Immature natural killer cell (primary cell): ENCODE results near the gene FAM219B. TPM values are rescaled to one million over a fixed set of nuclear protein-coding genes. Genes with fewer than 3 reads are reported as not detected.
"Not testable (repeated sequence)": the region's sequence is repeated elsewhere in the genome, so short reads cannot be mapped to it uniquely, and the experiment has no call there.

ENCODE experiments used
- DNase-seq, 3 donors: peaks; one replicate each; pipeline ENCODE4 v3.0.0; 2022; ENCODE audit warnings: mixed read lengths in 1 of 3
- H3K27ac Mint-ChIP-seq, 6 donors: one replicate each; pipeline ENCODE4 v1.8.0; 2020; ENCODE audit warnings: mixed read lengths in 6 of 6, mild to moderate bottlenecking in 5 of 6, inconsistent platforms in 4 of 6, moderate library complexity in 3 of 6
- H3K27me3 Mint-ChIP-seq, 3 donors: one replicate each; pipeline ENCODE4 v1.8.0; 2020 to 2021; ENCODE audit warnings: low read depth in 3 of 3, mild to moderate bottlenecking in 3 of 3, mixed read lengths in 3 of 3, moderate library complexity in 3 of 3, inconsistent platforms in 1 of 3
- H3K36me3 Mint-ChIP-seq, 3 donors: one replicate each; pipeline ENCODE4 v1.8.0; 2020; ENCODE audit warnings: mixed read lengths in 3 of 3, inconsistent platforms in 2 of 3, mild to moderate bottlenecking in 2 of 3
- H3K4me1 Mint-ChIP-seq, 2 donors: one replicate each; pipeline ENCODE4 v1.8.0; 2020; ENCODE audit warnings: inconsistent platforms in 2 of 2, mild to moderate bottlenecking in 2 of 2, mixed read lengths in 2 of 2, moderate library complexity in 1 of 2
- H3K4me3 Mint-ChIP-seq, 5 donors: one replicate each; pipeline ENCODE4 v1.8.0; 2020; ENCODE audit warnings: mild to moderate bottlenecking in 5 of 5, mixed read lengths in 5 of 5, inconsistent platforms in 3 of 5, moderate library complexity in 3 of 5
- H3K9me3 Mint-ChIP-seq, 6 donors: one replicate each; pipeline ENCODE4 v1.8.0; 2020; ENCODE audit warnings: mild to moderate bottlenecking in 6 of 6, mixed read lengths in 6 of 6, inconsistent platforms in 4 of 6, moderate library complexity in 3 of 6
- polyA plus RNA-seq, 3 donors: library from polyadenylated mRNA; unstranded; fragments of 300-500 nt; fragmentation: Illumina TruSeq; gene quantifications; one replicate each; pipeline ENCODE4 v1.2.3, GENCODE V29; 2021

FAM219B gene
- polyA plus RNA-seq, 3 donors from 2014 or later: 9.5 to 29.6 (median 24.8) TPM

DNA sequence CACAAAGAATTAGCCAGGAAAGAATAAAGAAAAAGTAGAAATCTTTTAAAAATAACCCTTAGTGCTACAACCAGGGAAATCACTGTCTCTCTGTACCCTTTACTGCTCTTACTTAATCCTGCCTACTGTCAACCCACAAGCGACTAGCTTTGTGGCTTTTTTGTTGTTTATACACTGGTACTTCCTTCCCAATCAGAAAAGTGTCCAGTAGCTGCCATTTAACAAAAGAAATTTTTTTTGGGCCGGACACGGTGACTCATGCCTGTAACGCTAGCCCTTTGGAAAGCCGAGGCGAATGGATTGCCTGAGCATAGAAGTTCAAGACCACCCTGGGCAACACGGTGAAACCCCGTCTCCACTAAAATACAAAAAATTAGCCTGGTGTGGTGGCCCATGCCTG, 13.8 kb upstream of the FAM219B start:
- Mint-ChIP-seq H3K36me3 (peaks cover 6 to 39% (median 23%) of the 10 kb centered on the region in 3 donors), H3K9me3 (no peaks in the 10 kb centered on the region), H3K4me1 (peaks cover 11 to 12% of the 10 kb centered on the region in 2 donors), H3K4me3 (no peak overlapping the region), H3K27me3 (peaks cover 0 to under 1% (median 0%) of the 10 kb centered on the region in 3 donors), H3K27ac (peak overlapping the region in 1 of 6 donors; percentile 34)
- no peak for DNase-seq

GRCh38 chr15:74917676-74918075, 11.0 kb upstream of the FAM219B start:
- peaks cover 11 to 12% of the 10 kb centered on the region in 2 donors for H3K4me1 Mint-ChIP-seq
- H3K27ac Mint-ChIP-seq: no peak overlapping the region

DNA sequence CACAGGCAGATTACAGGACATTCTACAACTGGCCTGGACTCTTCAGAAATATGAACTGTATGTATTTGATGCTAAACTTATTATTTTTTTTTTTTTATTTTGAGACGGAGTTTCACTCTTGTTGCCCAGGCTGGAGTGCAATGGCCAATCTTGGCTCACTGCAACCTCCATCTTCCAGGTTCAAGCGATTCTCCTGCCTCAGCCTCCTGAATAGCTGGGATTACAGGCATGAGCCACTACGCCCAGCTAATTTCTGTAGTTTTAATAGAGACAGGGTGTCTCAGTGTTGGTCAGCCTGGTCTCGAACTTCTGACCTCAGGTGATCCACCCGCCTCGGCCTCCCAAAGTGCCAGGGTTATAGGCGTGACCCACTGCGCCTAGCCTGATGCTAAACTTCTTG, 7.1 kb upstream of the FAM219B start:
- H3K27ac Mint-ChIP-seq, H3K9me3 Mint-ChIP-seq, H3K27me3 Mint-ChIP-seq, H3K4me3 Mint-ChIP-seq, DNase-seq, H3K4me1 Mint-ChIP-seq: not testable (repeated sequence)
- peaks cover 3 to 16% (median 11%) of the 10 kb centered on the region in 3 donors for H3K36me3 Mint-ChIP-seq

More at GRCh38 chr15:74917676-74918075, 11.0 kb upstream of the FAM219B start:
- no peaks in the 10 kb centered on the region for H3K9me3 Mint-ChIP-seq
- no peak for DNase-seq
- H3K4me3 Mint-ChIP-seq: no peak overlapping the region
- H3K36me3 Mint-ChIP-seq: peaks cover 6 to 33% (median 26%) of the 10 kb centered on the region in 3 donors
- peaks cover 0 to 2% (median 0%) of the 10 kb centered on the region in 3 donors for H3K27me3 Mint-ChIP-seq

DNA sequence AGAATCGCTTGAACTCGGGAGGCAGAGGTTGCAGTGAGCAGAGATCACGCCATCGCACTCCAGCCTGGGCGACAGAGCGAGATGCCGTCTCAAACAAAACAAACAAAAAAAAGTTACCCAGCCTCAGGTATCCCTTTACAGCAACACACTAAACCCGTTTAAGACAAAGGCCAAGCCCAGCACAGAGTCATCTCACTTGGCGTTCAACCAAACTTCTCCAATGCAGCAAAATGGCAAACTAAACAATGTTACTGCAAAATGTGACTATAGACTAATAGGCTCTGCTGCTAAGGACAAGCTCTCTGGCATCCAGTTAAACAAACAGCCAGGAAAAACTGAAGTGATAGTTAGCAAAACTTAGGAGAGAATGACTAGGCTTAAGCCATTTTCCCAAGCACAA, 6.4 kb upstream of the FAM219B start:
- H3K27me3 Mint-ChIP-seq: peaks cover 0 to 2% (median 2%) of the 10 kb centered on the region in 3 donors
- DNase-seq: no peak
- no peaks in the 10 kb centered on the region for H3K4me1 Mint-ChIP-seq
- H3K4me3 Mint-ChIP-seq: no peak overlapping the region
- no peak overlapping the region for H3K27ac Mint-ChIP-seq
- no peaks in the 10 kb centered on the region for H3K9me3 Mint-ChIP-seq
- H3K36me3 Mint-ChIP-seq: peaks cover 0 to 11% (median 6%) of the 10 kb centered on the region in 3 donors

DNA sequence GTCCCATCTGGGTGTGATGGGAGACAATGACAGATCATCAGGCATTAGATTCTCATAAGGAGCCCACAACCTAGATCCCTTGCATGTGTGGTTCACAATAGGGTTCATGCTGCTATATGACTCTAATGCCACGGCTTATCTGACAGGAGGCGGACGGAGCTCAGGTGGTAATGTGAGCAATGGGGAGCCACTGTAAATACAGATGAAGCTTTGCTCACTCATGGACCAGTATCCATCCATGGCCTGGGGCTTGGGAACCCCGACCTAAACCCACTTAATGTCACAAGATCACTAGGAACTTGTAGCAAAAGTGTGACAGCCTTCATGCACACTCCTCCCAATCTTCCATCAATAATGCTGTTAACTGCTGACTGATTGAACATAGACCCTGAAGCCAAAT, 2.0 kb upstream of the FAM219B start:
- peak overlapping the region in 1 of 6 donors; percentile 22 for H3K27ac Mint-ChIP-seq
- no peaks in the 10 kb centered on the region for H3K9me3 Mint-ChIP-seq
- peaks cover 29 to 38% of the 10 kb centered on the region in 2 donors for H3K4me1 Mint-ChIP-seq
- H3K36me3 Mint-ChIP-seq: peaks cover 3 to 7% (median 4%) of the 10 kb centered on the region in 3 donors
- peaks cover 0 to 6% (median 0%) of the 10 kb centered on the region in 3 donors for H3K27me3 Mint-ChIP-seq
- DNase-seq: no peak
- peak overlapping the region in 1 of 5 donors; percentile 18 for H3K4me3 Mint-ChIP-seq

- DNase-seq: no peak
- peaks cover 4 to 7% (median 7%) of the 10 kb centered on the region in 3 donors for H3K36me3 Mint-ChIP-seq
- peak overlapping the region; percentile 93 to 100 (median 96) for H3K4me3 Mint-ChIP-seq
- peaks cover 29 to 40% of the 10 kb centered on the region in 2 donors for H3K4me1 Mint-ChIP-seq
- H3K9me3 Mint-ChIP-seq: no peaks in the 10 kb centered on the region
- peaks cover 0 to 6% (median 0%) of the 10 kb centered on the region in 3 donors for H3K27me3 Mint-ChIP-seq
- peak overlapping the region; percentile 87 to 99 (median 98) for H3K27ac Mint-ChIP-seq
Observed at GRCh38 chr15:74907163-74907870, 666 bp upstream of the FAM219B start.

GRCh38 chr15:74906067-74906449, 593 bp downstream of the FAM219B start:
- Mint-ChIP-seq H3K36me3 (peaks cover 4 to 11% (median 8%) of the 10 kb centered on the region in 3 donors), H3K4me1 (peaks cover 31 to 51% of the 10 kb centered on the region in 2 donors), H3K4me3 (peak overlapping the region; percentile 93 to 100 (median 96)), H3K27ac (peak overlapping the region; percentile 45 to 88 (median 84)), H3K27me3 (peaks cover 0 to 4% (median 0%) of the 10 kb centered on the region in 3 donors), H3K9me3 (no peaks in the 10 kb centered on the region)
- no peak for DNase-seq

- DNase-seq: no peak
- peaks cover 0 to 4% (median 0%) of the 10 kb centered on the region in 3 donors for H3K27me3 Mint-ChIP-seq
- peaks cover 31 to 51% of the 10 kb centered on the region in 2 donors for H3K4me1 Mint-ChIP-seq
- peaks cover 8 to 18% (median 9%) of the 10 kb centered on the region in 3 donors for H3K36me3 Mint-ChIP-seq
- peak overlapping the region in 4 of 5 donors; percentile 16 to 99 (median 78) for H3K4me3 Mint-ChIP-seq
- H3K9me3 Mint-ChIP-seq: no peaks in the 10 kb centered on the region
- H3K27ac Mint-ChIP-seq: peak overlapping the region in 3 of 6 donors; percentile 3 to 78 (median 71)
Observed at GRCh38 chr15:74904190-74904805, 2.4 kb downstream of the FAM219B start.

- DNase-seq: no peak
- Mint-ChIP-seq H3K27ac (peak overlapping the region in 3 of 6 donors; percentile 3 to 34 (median 27)), H3K4me3 (peak overlapping the region in 3 of 5 donors; percentile 12 to 36 (median 26)), H3K36me3 (peaks cover 8 to 14% (median 9%) of the 10 kb centered on the region in 3 donors), H3K4me1 (peaks cover 31 to 51% of the 10 kb centered on the region in 2 donors), H3K27me3 (peaks cover 0 to 4% (median 0%) of the 10 kb centered on the region in 3 donors), H3K9me3 (no peaks in the 10 kb centered on the region)
Observed at GRCh38 chr15:74903676-74904075, 3.0 kb downstream of the FAM219B start.

- peaks cover 8 to 14% (median 9%) of the 10 kb centered on the region in 3 donors for H3K36me3 Mint-ChIP-seq
- peak overlapping the region in 5 of 6 donors; percentile 6 to 70 (median 39) for H3K27ac Mint-ChIP-seq
- no peaks in the 10 kb centered on the region for H3K9me3 Mint-ChIP-seq
- H3K4me1 Mint-ChIP-seq: peaks cover 26 to 48% of the 10 kb centered on the region in 2 donors
- DNase-seq: no peak
- H3K4me3 Mint-ChIP-seq: no peak overlapping the region
- H3K27me3 Mint-ChIP-seq: peaks cover 0 to 4% (median 0%) of the 10 kb centered on the region in 3 donors
Observed at GRCh38 chr15:74902295-74903075, 4.2 kb downstream of the FAM219B start.

GRCh38 chr15:74901612-74902063, 5.0 kb downstream of the FAM219B start:
- Mint-ChIP-seq H3K27ac (peak overlapping the region in 4 of 6 donors; percentile 13 to 70 (median 52)), H3K9me3 (no peaks in the 10 kb centered on the region), H3K36me3 (peaks cover 8 to 14% (median 9%) of the 10 kb centered on the region in 3 donors), H3K4me3 (no peak overlapping the region), H3K4me1 (peaks cover 18 to 39% of the 10 kb centered on the region in 2 donors), H3K27me3 (peaks cover 0 to 4% (median 0%) of the 10 kb centered on the region in 3 donors)
- DNase-seq: peak; percentile 53 to 68 (median 63)

- Mint-ChIP-seq H3K4me1 (peaks cover 17 to 29% of the 10 kb centered on the region in 2 donors), H3K36me3 (peaks cover under 1 to 11% (median 6%) of the 10 kb centered on the region in 3 donors), H3K27me3 (peaks cover 2 to 7% (median 2%) of the 10 kb centered on the region in 3 donors), H3K9me3 (no peaks in the 10 kb centered on the region), H3K4me3 (no peak overlapping the region), H3K27ac (no peak overlapping the region)
- no peak for DNase-seq
Observed at GRCh38 chr15:74897300-74897701, 9.3 kb downstream of the FAM219B start.

DNA sequence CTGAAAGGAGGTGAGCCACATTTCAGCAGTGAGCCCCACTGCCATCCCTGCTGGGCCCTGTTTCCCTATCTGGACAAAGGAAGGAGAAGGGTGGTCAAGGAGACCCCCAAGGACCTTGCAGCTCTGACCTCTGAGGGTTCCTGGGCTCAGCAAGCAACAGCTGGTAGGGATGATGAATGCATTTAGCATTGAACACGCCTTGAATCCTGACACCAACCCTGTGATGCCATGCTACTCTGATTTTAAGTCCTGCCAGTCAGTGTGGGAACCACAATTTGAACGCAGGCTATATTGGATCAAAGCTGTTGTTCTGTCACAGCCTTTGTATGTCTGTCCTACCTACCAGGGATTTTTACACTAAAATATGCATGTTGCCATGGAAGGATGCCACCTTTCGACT, 10.3 kb downstream of the FAM219B start:
- Mint-ChIP-seq H3K4me1 (peaks cover 17 to 20% of the 10 kb centered on the region in 2 donors), H3K36me3 (peaks cover 0 to 7% (median 6%) of the 10 kb centered on the region in 3 donors), H3K4me3 (no peak overlapping the region), H3K27ac (no peak overlapping the region), H3K9me3 (no peaks in the 10 kb centered on the region), H3K27me3 (peaks cover 2 to 7% (median 2%) of the 10 kb centered on the region in 3 donors)
- DNase-seq: no peak
